GM23338 (cell line): Measurements from ENCODE around the gene SLC7A10. TPM values are rescaled to one million over a fixed set of nuclear protein-coding genes. Genes with fewer than 3 reads are reported as not detected.

Experiments used
- ATAC-seq: fragments of 200-7000 bp; cut with Tn5 transposase; 3 replicates; pipeline ENCODE4 v1.9.1; 2020
- DNase-seq: peaks from one replicate; pipeline ENCODE4 v3.0.0-alpha.2; 2015; ENCODE audit warnings: low spot score
- H2AFZ ChIP-seq: fragments of 200-600 bp; sonication (generic); 2 replicates; pipeline ENCODE4 v1.8.0; 2016; ENCODE audit warnings: antibody characterized with exemption, mild to moderate bottlenecking, moderate library complexity
- H3F3A ChIP-seq: fragments of 200-600 bp; sonication (generic); replicated peaks from 2 replicates; pipeline ENCODE4 v1.8.0; 2017; ENCODE audit warnings: antibody characterized with exemption, mixed run types, low read depth
- H3K27ac ChIP-seq: fragments of 200-600 bp; sonication (generic); 2 replicates; pipeline ENCODE4 v1.6.1; 2016; ENCODE audit warnings: low read depth
- H3K27me3 ChIP-seq: fragments of 200-600 bp; sonication (generic); 2 replicates; pipeline ENCODE4 v1.8.0; 2016; ENCODE audit warnings: mild to moderate bottlenecking, mixed run types, moderate library complexity; ENCODE audit not compliant: insufficient read depth
- H3K36me3 ChIP-seq: fragments of 200-600 bp; sonication (generic); 2 replicates; pipeline ENCODE4 v1.8.0; 2016; ENCODE audit warnings: mild to moderate bottlenecking; ENCODE audit not compliant: insufficient read depth
- H3K4me1 ChIP-seq: fragments of 200-600 bp; sonication (generic); 2 replicates; pipeline ENCODE4 v1.8.0; 2016; ENCODE audit warnings: mild to moderate bottlenecking, moderate library complexity; ENCODE audit not compliant: insufficient read depth
- H3K4me2 ChIP-seq: fragments of 200-600 bp; sonication (generic); 2 replicates; pipeline ENCODE4 v1.7.1; 2017; ENCODE audit warnings: mixed run types
- H3K4me3 ChIP-seq: fragments of 200-600 bp; sonication (generic); 2 replicates; pipeline ENCODE4 v1.6.1; 2016; ENCODE audit warnings: mixed run types
- H3K79me2 ChIP-seq: fragments of 200-600 bp; sonication (generic); replicated peaks from 2 replicates; pipeline ENCODE4 v1.8.0; 2017; ENCODE audit warnings: mild to moderate bottlenecking; ENCODE audit not compliant: insufficient read depth
- H3K9me2 ChIP-seq: fragments of 200-600 bp; sonication (generic); 2 replicates; pipeline ENCODE4 v1.8.0; 2017; ENCODE audit not compliant: insufficient read depth
- H4K20me1 ChIP-seq: fragments of 200-600 bp; sonication (generic); replicated peaks from 2 replicates; pipeline ENCODE4 v1.8.0; 2017; ENCODE audit warnings: mild to moderate bottlenecking; ENCODE audit not compliant: insufficient read depth
- H3K27ac Mint-ChIP-seq: 2 replicates; pipeline ENCODE4 v1.8.0; 2020; ENCODE audit warnings: inconsistent platforms, mild to moderate bottlenecking, moderate library complexity, mixed read lengths
- H3K27me3 Mint-ChIP-seq: 3 replicates; pipeline ENCODE4 v1.8.0; 2022; ENCODE audit warnings: low read depth, mild to moderate bottlenecking, moderate library complexity, mixed read lengths, inconsistent platforms; ENCODE audit not compliant: insufficient read depth, poor library complexity
- H3K36me3 Mint-ChIP-seq: 3 replicates; pipeline ENCODE4 v1.8.0; 2021; ENCODE audit warnings: low read depth, mild to moderate bottlenecking, inconsistent platforms, moderate library complexity, mixed read lengths
- H3K4me1 Mint-ChIP-seq: 3 replicates; pipeline ENCODE4 v1.8.0; 2020; ENCODE audit warnings: mild to moderate bottlenecking, inconsistent platforms, mixed read lengths
- H3K4me3 Mint-ChIP-seq: 3 replicates; pipeline ENCODE4 v1.8.0; 2021; ENCODE audit warnings: moderate library complexity, mild to moderate bottlenecking, inconsistent platforms, mixed read lengths
- H3K9me3 Mint-ChIP-seq: 3 replicates; pipeline ENCODE4 v1.8.0; 2020; ENCODE audit warnings: moderate library complexity, mild to moderate bottlenecking, inconsistent platforms, mixed read lengths
- CREB1 ChIP-seq: fragments of 250-450 bp; sonication (Bioruptor Pico); IDR thresholded peaks from 2 replicates; pipeline ENCODE4 v1.5.0; 2020; ENCODE audit warnings: low read depth, mild to moderate bottlenecking, moderate library complexity
- EZH2 ChIP-seq: fragments of 200-600 bp; sonication (generic); IDR thresholded peaks from one replicate; pipeline ENCODE4 v1.8.0; 2017; ENCODE audit warnings: antibody characterized with exemption, mild to moderate bottlenecking, low read depth; ENCODE audit not compliant: unreplicated experiment
- EZH2phosphoT487 ChIP-seq: fragments of 200-600 bp; sonication (generic); IDR thresholded peaks from one replicate; pipeline ENCODE4 v1.8.1; 2018; ENCODE audit warnings: antibody characterized with exemption; ENCODE audit not compliant: unreplicated experiment
- JUNB ChIP-seq: IDR thresholded peaks from one replicate; pipeline ENCODE4 v1.6.1; 2016; ENCODE audit warnings: antibody characterized with exemption; ENCODE audit not compliant: unreplicated experiment
- NANOG ChIP-seq: IDR thresholded peaks from 2 replicates; pipeline ENCODE4 v1.6.1; 2016; ENCODE audit warnings: antibody characterized with exemption, borderline replicate concordance
- STAT1 ChIP-seq: IDR thresholded peaks from one replicate; pipeline ENCODE4 v1.6.1; 2016; ENCODE audit warnings: antibody characterized with exemption; ENCODE audit not compliant: unreplicated experiment
- ZNF114 ChIP-seq: fragments of 250-450 bp; sonication (Bioruptor Pico); IDR thresholded peaks from 2 replicates; pipeline ENCODE4 v1.5.0; 2020; ENCODE audit warnings: mild to moderate bottlenecking, moderate library complexity
- ZNF331 ChIP-seq: fragments of 250-450 bp; sonication (Bioruptor Pico); IDR thresholded peaks from 2 replicates; pipeline ENCODE4 v1.5.0; 2020; ENCODE audit warnings: low read depth, mild to moderate bottlenecking, moderate library complexity
- polyA plus RNA-seq: library from polyadenylated mRNA; unstranded; fragments of >200 nt; fragmentation: Nextera tagmentation; extraction: Ambion mirVana; gene quantifications from 2 replicates; pipeline ENCODE4 v1.2.1, GENCODE V29; 2016
- total RNA-seq: library from RNA; depleted of rRNA; stranded (reverse); fragments of >200 nt; shearing (Covaris generic); gene quantifications from 2 replicates; pipeline ENCODE4 v1.2.3, GENCODE V29; 2014
- TF ChIP-seq, protein P1 (sequence below), 2 experiments: fragments of 200-600 bp in 1 of 2; sonication (generic) in 1 of 2; conservative IDR thresholded peaks; 2 replicates each; pipeline versions ENCODE4 v1.5.1 to v1.6.1; 2016 to 2017; ENCODE audit warnings: antibody characterized with exemption in 2 of 2, low read depth in 2 of 2, mild to moderate bottlenecking in 2 of 2, moderate library complexity in 1 of 2
- TF ChIP-seq, protein P2 (sequence below): IDR thresholded peaks from 2 replicates; pipeline ENCODE4 v1.6.1; 2016; ENCODE audit warnings: antibody characterized with exemption
- TF ChIP-seq, protein P3 (sequence below): IDR thresholded peaks from one replicate; pipeline ENCODE4 v1.6.1; 2018; ENCODE audit warnings: antibody characterized with exemption; ENCODE audit not compliant: unreplicated experiment

Gene SLC7A10
- total and polyA plus RNA-seq, 2 experiments from 2014 or later, result 3.3 to 6.3 TPM

DNA sequence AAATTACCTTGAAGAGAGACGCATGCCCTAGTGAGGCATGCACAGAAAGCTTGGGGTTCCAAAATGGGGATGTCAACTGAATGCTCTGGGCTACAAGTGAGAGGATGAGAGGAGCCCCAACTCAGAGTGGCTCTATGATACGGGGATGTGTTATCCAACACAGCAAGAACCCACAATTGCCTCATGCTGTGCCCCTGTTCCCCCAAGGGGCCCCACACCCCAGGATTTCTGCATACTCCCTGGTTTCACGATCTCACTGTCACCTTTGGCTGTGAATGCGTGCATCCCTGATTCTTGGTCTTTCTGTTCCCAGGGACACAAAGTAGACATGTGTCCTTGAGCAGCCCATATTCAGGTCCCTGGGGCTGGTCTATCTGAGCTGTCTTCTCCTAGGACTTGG is 64.4 kb downstream of the SLC7A10 start (continued):
- TF ChIP-seq, protein P1, sequence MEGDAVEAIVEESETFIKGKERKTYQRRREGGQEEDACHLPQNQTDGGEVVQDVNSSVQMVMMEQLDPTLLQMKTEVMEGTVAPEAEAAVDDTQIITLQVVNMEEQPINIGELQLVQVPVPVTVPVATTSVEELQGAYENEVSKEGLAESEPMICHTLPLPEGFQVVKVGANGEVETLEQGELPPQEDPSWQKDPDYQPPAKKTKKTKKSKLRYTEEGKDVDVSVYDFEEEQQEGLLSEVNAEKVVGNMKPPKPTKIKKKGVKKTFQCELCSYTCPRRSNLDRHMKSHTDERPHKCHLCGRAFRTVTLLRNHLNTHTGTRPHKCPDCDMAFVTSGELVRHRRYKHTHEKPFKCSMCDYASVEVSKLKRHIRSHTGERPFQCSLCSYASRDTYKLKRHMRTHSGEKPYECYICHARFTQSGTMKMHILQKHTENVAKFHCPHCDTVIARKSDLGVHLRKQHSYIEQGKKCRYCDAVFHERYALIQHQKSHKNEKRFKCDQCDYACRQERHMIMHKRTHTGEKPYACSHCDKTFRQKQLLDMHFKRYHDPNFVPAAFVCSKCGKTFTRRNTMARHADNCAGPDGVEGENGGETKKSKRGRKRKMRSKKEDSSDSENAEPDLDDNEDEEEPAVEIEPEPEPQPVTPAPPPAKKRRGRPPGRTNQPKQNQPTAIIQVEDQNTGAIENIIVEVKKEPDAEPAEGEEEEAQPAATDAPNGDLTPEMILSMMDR (conservative IDR thresholded peaks at IDR 0.05; ENCODE audit: low read depth in 2 of 2), result no peak
- TF ChIP-seq NANOG (no peak), JUNB (no peak)
- TF ChIP-seq, protein P2, sequence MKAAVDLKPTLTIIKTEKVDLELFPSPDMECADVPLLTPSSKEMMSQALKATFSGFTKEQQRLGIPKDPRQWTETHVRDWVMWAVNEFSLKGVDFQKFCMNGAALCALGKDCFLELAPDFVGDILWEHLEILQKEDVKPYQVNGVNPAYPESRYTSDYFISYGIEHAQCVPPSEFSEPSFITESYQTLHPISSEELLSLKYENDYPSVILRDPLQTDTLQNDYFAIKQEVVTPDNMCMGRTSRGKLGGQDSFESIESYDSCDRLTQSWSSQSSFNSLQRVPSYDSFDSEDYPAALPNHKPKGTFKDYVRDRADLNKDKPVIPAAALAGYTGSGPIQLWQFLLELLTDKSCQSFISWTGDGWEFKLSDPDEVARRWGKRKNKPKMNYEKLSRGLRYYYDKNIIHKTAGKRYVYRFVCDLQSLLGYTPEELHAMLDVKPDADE, result no peak

DNA sequence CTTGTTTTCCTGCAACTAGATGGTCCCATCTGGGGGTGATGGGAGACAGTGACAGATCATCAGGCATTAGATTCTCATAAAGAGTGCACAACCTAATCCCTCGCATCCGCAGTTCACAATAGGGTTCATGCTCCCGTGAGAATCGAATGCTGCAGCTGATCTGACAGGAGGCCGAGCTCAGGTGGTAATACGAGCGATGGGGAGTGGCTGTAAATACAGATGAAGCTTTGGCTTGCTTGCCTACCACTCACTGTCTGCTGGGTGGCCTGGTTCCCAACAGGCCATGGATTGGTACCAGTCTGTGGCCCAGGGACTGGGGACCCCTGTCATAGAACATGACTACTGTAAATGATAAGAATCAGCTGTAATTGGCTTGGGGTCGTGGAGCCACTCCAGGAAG is 65.8 kb downstream of the SLC7A10 start:
- peaks cover 6% of the 10 kb centered on the region for H3K36me3 Mint-ChIP-seq
- H3K4me3 Mint-ChIP-seq, result no peak overlapping the region
- Histone ChIP-seq H3F3A (no peaks in the 10 kb centered on the region), H2AFZ (no peak overlapping the region), H3K4me2 (no peak overlapping the region), H3K79me2 (no peaks in the 10 kb centered on the region), H3K36me3 (no peaks in the 10 kb centered on the region), H3K9me2 (no peaks in the 10 kb centered on the region), H3K4me3 (no peak overlapping the region), H3K4me1 (no peaks in the 10 kb centered on the region), H3K27ac (no peak overlapping the region), H3K27me3 (no peaks in the 10 kb centered on the region), H4K20me1 (no peaks in the 10 kb centered on the region)
- H3K9me3 Mint-ChIP-seq, result peaks cover 18% of the 10 kb centered on the region
- H3K4me1 Mint-ChIP-seq, result no peaks in the 10 kb centered on the region
- ATAC-seq (no peak), DNase-seq (no peak)
- peaks cover 3% of the 10 kb centered on the region for H3K27me3 Mint-ChIP-seq
- no peak overlapping the region for H3K27ac Mint-ChIP-seq
- no peak for TF ChIP-seq EZH2phosphoT487
- no peak for TF ChIP-seq ZNF114 (CRISPR knock-in tag)
- no peak for TF ChIP-seq ZNF331
- no peak for TF ChIP-seq EZH2
- TF ChIP-seq, protein P3, sequence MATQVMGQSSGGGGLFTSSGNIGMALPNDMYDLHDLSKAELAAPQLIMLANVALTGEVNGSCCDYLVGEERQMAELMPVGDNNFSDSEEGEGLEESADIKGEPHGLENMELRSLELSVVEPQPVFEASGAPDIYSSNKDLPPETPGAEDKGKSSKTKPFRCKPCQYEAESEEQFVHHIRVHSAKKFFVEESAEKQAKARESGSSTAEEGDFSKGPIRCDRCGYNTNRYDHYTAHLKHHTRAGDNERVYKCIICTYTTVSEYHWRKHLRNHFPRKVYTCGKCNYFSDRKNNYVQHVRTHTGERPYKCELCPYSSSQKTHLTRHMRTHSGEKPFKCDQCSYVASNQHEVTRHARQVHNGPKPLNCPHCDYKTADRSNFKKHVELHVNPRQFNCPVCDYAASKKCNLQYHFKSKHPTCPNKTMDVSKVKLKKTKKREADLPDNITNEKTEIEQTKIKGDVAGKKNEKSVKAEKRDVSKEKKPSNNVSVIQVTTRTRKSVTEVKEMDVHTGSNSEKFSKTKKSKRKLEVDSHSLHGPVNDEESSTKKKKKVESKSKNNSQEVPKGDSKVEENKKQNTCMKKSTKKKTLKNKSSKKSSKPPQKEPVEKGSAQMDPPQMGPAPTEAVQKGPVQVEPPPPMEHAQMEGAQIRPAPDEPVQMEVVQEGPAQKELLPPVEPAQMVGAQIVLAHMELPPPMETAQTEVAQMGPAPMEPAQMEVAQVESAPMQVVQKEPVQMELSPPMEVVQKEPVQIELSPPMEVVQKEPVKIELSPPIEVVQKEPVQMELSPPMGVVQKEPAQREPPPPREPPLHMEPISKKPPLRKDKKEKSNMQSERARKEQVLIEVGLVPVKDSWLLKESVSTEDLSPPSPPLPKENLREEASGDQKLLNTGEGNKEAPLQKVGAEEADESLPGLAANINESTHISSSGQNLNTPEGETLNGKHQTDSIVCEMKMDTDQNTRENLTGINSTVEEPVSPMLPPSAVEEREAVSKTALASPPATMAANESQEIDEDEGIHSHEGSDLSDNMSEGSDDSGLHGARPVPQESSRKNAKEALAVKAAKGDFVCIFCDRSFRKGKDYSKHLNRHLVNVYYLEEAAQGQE, result no peak
- no peak for TF ChIP-seq CREB1 (CRISPR knock-in tag)
- no peak for TF ChIP-seq STAT1
- no peak for TF ChIP-seq NANOG
- TF ChIP-seq, protein P1 (conservative IDR thresholded peaks at IDR 0.05; ENCODE audit: low read depth in 2 of 2), result no peak
